CD4-positive, alpha-beta T cell treated with Interleukin-21 for 1 hour (primary cell): ENCODE data around the gene UBE2V1.
"Not testable (repeated sequence)": the region's sequence is repeated elsewhere in the genome, so short reads cannot be mapped to it uniquely, and the experiment has no call there.

ENCODE experiments used
- DNase-seq: peaks from one replicate; pipeline ENCODE4 v3.0.0-alpha.2; 2020

The UBE2V1 gene

DNA sequence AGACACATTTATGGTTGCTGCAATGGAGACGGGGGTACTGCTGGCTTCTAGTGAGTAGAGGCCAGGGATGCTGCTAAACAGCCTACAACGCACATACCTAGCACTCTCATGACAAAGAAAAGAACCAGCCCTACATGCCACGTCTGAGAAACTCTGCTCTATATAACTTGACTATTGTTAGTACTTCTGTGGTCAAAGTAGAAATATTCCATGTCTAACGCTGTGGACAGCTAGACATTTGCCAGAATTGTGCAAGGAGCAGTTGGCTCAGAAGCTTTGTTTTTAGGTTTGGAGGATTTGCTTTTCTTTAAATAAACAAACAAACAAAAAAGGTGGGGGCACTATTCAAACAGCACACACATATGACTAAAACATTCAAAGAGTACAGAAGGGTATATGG is 20.5 kb downstream of the UBE2V1 start:
- no peak for DNase-seq

DNA sequence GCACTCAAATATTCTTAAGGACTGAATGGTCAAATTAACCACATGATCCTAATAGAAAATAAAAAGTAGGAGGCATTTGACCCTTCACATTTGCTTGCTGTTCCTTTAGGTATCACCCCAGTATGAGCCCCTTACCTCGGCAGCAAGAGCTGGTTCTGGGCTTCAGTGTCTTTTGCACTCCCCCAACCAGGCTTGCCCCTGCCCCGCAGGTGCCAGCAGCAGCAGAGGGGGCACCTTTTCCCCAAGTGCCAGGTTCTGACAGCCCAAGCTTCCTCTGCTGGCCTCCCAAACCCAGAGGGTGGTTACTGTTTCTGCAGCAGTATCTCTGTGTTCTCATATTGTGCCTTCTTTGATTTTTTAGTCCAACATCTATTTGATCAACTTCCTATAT is 23.2 kb downstream of the UBE2V1 start:
- no peak for DNase-seq

DNA sequence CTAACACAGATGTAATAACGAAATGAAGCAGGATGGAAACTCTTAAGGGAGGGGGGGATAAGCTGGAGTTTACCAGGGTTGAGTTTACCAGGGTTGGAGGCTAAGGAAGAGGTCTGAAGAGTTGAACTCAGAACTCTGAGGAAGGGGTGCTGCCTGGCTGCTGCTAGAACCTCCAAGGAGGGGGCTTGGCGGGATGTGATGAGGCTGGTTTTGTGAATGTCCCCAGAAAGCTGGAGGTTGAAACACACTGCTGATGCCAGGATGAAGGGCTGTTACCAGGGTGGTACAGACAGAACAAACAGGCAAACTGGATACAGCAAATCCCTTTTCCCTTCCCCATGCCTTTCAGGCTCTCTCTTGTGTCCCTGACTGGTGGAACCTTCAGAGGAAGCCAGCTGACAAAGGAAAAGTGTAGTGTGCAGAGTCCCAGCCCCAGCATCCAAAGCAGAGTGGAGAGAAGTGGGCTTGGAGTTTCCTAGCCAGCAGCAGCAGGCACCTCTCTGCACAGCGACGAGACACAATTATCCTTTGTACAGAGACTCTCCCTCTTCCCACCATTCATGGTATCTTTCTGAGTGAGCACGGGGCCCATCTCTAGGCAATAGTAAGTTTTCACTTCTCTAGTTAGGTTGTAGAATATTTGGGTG is 23.7 kb downstream of the UBE2V1 start:
- DNase-seq: no peak

DNA sequence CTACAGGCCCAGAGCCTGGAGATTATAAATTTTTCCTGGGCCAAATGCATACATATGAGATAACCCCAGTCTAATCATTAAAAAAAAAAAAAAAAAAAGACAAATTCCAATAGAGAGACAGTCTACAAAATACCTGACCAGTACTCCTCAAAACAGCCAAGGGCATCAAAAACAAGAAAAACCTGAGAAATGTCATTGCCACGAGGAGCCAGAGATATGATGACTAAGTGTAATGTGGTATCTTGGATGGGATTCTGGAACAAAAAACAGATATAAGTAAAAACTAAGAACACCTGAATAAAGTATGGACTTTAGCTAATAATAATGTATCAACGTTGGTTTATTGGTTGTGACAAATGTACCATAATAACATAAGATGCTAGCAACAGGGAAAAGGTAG is 24.9 kb downstream of the UBE2V1 start:
- no peak for DNase-seq

DNA sequence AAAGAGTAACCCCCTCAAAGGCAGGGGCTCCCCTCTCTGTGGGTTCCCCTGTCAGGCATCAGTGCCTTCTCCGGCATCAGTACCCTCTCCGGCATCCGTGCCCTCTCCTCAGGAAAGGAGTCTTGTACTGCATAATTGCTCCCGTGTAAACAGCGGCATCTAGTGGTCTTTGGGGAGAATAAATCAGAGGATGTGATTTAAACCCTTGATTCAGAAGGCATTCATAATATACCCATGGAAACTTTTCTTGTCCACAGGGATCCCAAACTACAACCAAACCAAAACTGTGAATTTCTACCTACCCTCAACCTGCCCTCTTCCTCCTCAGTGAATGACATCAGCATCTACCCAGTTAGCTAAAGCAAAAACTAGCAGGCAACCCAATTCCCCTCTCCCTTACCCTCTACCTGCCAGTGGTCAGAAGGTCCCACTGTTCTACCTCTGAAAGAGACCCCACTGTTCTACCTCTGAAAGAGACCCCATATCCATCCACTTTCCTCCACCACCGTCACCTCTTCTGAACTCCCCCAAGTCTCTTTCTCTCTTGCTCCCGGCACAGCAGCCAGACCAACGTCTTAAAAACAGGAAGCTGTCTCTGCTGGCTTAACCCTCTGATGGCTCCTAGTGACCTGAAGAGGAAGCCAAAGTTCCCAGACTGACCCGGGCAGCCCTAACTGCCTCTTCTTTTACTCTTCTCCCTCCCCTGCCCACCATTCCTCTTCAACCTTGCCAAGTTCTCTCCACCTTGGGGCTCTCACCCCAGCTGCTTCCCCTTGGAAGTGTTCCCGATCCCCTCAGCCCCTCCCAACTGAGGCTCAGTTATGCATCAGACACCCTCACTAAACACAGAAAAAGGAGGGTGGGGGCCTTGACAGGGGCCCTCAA is 27.2 kb downstream of the UBE2V1 start:
- peak; percentile 60 for DNase-seq

DNA sequence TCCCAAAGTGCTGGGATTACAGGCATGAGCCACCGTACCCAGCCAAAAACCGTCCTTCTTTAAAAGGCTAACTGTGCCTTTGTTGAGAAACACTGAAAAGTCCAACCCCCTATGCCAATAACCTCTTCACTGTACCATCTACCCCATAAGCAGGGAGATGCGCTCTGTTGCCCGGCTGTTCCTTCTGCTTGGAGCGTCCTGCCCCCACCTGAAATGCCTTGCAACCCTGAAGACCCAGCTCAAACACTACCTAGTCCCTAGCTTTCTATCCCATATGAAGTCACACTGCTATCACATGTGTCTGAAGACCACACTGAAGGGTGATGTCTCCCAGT is 27.8 kb downstream of the UBE2V1 start:
- DNase-seq: no peak

DNA sequence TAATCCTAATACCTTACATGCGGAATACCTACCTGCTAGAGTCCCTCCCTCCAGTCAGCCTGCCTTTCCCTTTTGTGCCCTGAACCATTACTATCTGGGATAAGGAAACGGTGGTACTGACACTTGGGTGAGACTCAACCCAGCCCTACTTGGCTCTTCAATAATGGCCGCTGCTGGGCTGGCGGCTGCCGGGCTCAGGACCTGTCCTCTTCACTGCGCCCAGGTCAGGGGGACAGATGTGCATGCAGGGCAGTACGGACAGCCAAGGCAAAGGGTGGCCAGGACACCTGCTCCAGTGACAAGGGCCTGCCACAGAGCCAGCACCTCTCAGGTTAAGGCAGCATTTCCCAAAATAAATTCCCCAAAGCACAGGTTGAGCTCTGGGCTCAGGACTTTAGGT is 29.9 kb downstream of the UBE2V1 start:
- DNase-seq: no peak

DNA sequence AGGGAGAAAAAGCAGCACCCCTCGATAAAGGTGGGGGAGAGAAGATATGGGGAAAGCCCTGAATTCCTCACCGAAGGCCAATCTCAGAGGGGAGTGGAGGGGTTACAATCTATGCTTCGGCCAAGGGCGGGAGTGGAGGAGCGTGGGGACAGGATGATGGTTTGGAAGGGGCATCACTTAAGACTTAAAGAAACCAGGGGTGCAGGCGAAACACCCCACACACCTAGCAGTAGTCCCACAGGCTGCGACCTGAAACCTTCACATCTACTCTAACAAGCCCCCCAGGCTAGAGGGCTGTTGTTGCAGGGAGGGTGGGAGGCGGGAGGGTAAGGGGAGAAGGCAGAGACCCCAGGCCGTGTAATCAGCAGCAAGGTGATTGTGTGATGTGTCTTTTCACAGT is 30.9 kb downstream of the UBE2V1 start:
- not testable (repeated sequence) for DNase-seq

DNA sequence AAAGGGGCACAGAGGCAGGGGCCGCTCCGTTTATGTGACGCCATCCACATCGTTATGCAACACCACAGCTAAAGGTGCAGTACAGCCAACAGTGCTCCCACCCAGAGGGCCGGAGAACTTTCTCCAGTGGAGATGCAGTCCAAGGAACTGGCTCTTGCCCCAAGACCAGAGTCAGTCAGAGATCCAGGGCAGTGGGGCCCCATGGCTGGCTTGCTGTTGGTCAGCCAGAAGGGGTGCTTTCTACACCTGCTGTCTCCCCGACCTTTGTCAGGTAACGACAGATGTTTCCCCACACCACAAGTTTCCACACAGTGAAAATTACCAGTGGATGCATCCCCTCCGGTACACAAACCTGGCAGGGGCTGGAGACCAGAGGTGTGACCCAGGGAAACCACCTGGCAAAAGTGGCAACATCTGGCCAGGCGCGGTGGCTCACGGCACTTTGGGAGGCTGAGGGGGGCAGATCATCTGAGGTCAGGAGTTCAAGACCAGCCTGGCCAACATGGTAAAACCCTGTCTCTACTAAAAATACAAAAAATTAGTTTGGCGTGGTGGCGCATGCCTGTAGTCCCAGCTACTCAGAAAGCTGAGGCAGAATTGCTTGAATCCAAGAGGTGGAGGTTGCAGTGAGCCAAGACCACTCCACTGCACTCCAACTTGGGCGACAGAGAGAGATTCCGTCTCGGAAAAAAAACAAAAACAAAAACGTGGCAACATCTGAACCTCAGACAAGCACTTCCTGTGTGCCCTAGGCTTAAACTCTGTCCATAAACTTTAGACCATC is 34.9 kb downstream of the UBE2V1 start:
- DNase-seq: no peak

DNA sequence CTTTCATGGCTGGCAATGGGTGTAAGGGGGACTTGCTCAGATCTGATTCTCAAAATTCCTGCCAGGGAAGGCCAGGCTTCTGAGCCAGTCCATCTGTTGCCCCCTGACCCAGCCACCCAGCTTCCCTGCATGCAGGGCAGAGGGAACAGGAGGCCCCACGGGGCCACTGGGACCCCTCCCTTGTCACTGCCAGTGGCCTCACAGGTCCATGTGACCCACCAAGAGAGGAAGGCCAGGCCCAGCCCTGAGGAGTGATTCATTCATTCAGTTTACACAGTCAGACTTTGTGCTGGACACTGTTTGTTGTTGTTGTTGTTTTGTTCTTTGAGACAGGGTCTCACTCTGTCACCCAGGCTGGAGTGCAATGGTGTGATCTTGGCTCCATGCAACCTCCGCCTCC is 39.5 kb downstream of the UBE2V1 start:
- no peak for DNase-seq

DNA sequence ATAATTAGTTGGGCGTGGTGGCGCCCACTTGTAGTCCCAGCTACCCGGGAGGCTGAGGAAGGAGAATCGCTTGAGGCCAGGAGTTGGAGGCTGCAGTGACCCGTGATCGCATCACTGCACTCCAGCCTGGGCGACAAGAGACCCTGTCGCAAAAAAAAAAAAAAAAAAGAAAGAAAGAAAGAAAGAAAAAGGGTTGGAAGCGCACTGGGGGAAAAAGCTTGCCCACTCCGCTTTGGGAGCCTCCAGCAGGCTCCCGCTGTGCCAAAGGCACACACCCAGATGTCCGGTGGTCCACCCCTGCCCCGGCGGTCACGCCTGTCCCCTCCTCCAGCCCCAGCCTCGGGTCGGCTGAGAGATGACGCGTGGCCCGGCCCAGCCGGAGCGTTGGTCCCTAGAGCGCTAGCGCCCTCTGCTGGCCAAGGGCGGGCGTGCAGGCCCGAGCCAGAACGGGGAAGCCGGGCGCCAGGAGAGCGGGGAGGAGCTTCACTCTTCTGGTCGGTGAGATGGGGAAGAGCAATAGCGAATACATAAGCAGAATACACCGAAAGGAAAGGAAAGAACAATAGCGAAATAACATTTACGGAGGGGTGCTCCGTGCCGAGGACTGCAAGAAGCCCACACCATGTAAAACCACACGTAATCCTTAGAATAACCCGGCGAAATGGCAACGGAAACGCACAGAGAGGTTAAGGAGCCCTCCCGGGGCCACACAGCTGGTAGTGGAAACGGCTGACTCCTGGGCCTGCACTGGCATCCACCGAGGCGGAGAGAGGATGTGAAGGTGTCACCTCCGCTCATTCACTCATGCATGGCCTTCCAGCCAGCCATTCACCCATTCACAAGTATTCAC is 41.7 kb downstream of the UBE2V1 start:
- DNase-seq: peak; percentile 89

DNA sequence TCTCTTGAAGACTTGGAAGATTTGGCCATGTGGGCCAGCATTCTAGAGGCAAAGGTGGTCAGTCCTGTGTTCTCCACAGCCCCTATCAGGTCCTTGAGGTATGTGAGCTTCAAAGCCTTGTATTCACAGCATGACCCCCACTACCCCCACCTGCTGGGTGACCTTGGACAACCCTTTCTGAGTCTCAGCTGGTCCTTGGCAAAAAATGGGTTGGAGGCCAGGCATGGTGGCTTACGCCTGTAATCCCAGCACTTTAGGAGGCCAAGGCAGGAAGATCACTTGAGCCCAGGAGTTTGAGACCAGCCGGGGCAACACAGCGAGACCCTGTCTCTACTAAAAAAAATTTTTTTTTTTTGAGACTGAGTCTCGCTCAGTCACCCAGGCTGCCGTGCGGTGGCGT is 42.6 kb downstream of the UBE2V1 start:
- DNase-seq: no peak

DNA sequence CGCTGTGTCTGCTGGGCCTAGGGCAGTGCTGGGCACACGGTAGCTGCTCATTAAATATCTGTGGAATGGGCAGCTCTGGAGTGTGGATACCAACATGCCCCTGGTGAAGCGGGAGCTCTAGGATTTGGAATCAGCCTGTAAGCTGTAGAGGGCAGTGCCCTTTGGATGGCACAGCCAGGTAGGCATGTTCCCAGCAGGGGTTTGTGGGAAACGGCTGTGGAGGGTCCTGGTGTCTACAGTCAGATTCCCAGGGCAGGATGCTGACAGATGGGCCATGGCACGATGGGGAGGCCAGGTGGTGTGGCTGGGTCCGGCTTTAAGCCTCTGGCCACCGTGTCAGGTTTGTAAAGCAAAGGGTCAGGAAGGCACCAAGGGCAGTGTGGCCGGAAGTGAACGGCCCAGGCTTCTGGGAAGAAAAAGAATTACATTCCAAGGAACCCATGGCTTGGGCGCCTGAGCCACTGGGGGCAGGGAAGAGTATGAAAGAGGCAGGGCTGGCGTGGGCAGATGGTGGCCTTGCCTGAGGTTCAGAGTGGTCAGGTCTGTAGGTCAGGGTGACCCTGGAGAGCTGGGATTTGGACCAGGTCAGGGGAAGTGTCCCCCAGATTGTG is 44.8 kb downstream of the UBE2V1 start:
- no peak for DNase-seq

DNA sequence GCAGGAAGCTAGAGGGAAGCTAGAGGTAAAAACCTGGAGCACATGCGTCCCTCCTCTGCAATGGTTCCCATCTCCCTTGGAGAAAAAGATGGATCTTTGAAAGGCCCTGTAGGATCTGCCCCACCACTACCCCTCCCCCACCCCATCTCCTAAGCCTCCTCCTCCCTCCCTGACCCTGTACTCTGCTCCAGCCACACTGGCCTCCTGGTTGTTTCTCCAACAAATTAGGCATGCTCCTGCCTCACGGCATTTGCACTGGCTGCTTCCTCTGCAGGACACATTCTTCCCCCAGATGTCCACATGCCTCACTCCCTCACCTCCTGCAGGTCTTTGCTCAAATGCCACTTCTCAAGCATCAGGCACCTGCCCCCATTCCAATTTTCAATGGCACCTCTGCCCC is 45.5 kb downstream of the UBE2V1 start:
- no peak for DNase-seq

DNA sequence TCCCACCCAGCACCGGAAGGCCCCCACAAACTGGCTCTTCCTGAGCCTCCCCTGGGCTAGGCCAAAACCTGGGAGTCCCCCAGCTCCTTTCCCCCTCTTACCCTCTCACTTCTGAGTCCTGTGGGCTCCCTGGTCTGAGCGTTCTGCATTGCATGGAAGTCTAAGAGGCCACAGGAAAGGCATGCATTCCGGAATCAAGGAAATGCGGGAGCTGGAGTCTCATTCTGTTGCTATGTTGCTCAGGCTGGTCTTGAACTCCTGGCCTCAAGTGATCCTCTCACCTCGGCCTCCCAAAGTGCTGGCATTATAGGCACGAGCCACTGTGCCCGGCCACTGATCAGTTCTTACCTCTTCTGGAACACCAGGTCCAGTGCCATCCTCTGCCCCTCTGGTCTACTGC is 45.9 kb downstream of the UBE2V1 start:
- no peak for DNase-seq

DNA sequence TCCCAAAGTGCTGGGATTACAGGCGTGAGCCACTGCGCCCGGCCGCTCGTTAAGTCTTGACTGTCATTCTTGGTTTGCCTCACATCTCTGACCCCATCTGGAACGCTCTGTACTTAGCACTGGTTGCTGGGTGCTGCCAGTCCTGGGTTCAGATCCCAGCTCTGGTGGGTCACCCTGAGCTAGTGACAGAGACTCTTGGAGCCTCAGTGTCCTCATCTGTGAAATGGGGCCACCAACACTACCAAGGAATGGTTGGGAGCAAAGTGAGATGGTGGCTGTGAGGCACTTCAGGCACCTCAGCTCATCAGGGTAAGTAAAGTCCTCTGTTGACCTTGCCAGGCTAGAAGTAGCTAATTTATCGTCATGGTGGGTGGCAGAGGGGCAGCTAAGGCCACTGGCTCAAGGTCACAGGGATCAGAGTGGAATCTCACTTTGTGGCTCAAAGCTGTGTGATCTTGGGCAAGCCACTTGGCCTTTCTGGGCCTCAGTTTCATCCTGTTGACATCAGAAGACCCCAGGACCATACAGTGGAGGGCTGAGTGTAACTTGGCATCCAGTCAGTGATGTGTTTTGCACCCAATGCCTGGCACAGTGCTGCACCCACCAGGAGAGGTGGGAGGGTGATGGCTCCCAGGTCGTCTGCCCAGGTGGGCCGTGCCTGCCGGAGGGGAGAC is 46.7 kb downstream of the UBE2V1 start:
- DNase-seq: no peak

DNA sequence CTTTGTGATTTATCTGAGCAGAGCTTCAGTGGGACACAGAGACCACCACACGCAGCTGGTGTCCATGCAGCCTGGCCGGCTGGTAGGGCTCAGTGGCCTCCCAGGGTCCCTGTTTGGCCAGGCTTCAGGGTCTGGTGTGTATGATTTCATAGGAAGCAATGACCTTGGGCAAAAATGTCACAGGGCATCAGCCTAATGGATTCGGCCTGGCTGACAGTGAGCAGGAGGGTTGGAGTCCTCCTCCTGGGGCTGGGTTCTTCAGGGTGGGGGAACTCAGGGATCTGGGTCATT is 47.7 kb downstream of the UBE2V1 start:
- no peak for DNase-seq

DNA sequence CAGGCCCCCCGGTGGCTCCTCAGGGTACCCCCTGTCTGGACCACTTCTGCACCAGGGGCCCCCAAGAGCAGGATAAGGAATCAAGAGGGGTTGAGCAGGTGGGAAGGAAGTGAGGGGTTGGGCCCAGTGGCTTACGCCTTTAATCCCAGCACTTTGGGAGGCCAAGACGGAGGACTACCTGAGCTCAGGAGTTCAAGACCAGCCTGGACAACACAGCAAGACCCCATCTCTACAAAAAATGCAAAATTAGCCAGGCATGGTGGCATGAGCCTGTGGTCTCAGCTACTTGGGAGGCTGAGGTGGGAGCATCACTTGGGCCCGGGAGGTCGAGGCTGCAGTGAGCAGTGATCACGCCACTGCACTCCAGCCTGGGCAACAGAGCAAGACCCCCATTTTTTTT is 49.2 kb downstream of the UBE2V1 start:
- not testable (repeated sequence) for DNase-seq

DNA sequence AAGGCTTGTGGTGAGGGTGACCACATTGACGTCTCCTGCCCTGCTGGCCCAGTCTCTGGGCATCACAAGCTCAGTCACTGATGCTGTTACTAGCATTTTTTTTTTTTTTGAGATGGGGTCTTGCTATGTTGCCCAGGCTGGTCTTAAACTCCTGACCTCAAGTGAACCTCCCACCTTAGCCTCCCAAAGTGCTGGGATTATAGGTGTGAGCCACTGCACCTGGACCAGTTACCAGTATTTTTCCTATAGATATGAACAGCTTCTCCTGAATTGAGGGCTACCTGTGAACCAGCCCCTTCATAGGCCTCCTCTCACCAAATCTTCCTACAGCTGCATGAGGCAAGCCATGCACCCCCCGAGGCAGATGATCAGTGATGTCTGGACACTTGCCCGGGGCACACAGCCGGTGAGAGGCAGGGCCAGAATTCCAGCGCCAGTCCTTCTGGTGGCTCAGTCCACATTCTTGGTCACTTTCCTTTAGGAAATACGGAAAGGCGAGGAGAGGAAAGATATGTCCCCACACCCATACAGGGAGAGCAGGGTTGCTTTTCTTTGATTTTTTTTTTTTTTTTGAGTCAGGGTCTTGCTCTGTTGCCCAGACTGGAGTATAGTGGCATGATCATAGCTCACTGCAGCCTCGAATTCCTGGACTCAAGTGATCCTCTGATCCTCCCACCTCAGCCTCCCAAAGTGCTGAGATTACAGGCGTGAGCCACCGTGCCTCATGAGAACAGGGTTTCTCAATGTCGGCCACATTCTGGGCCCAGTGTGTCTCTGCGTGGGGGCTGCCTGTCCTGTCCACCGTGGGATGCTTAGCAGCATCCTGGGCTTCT is 50.7 kb downstream of the UBE2V1 start:
- DNase-seq: no peak

DNA sequence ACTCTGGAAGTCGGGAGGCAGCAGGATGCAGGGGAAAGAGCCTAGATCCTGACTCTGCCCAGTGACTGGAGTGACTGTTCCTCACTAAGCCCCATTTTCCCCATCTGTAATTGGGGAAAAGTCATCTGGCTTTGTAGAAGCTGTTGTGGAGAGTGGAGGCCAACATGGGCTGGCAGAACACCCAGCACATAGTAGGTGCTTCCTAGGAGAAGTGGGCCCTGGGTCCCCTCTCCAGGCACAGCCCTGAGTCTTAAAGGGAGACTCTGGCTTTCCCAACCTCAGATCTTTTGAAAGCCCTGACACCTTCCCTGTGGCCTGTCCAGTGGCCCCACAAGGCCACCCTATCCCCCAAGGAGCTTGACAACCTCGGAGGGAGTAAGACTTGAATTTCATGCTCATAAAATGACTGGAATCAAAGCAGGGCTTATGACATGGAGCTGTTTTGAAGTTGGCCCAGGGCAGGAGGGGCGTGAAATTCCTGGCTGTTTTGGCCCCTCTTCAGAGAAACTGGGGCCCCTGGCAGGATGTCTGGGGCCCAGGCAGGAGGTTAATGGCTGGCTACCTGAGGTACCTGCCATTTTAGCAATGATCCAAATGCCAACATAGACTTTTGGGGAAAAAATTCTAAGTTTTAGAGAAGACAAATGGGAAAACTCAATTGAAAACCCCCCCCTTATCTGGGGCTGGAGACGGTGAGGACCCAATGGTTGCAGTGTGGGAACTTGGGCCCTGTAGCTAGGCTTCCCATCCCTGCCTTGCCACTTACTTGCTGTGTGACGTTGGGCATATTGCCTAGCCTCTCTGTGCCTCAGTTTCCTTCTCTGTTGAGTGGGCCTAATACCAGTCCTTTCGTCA is 51.6 kb downstream of the UBE2V1 start:
- no peak for DNase-seq
